HG02763 (cell line): Measurements from ENCODE around the gene KRTAP10-9.
"Not testable (repeated sequence)": the region's sequence is repeated elsewhere in the genome, so short reads cannot be mapped to it uniquely, and the experiment has no call there.

Experiments used
- ATAC-seq: cut with Tn5 transposase; IDR thresholded peaks from one replicate; pipeline ENCODE4 v1.9.1; 2021; ENCODE audit warnings: mild to moderate bottlenecking, moderate library complexity; ENCODE audit not compliant: unreplicated experiment

Gene KRTAP10-9

DNA sequence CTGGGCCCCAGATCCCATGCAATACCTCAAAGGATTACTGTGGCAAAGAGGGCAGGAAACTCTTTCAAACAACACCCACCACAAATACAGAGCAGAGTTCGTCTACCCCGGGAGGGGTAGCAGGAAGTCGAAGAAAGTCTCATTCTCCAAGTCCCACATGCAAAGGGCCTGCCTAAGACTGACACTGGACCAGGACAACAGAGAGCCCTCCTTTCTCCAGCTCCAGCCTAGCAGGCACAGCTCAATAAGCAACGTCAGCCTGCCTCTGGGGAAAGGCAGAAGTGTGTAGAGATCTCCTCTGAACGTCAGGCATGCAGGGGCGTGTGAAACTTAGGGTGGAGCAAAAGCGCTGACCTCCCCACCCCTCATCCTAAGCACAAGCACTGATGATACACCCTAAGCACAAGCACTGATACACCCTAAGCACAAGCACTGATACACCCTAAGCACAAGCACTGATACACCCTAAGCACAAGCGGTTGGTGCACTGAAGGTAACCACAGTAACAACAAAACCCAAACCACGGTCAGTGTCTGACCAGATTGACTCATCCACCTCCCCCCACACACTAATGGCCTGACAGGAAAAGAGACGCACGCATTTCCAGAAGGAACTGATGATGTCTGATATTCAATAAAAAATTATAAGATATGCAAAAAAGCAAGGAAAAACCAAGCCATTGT, 32.2 kb downstream of the KRTAP10-9 start:
- no peak for ATAC-seq

DNA sequence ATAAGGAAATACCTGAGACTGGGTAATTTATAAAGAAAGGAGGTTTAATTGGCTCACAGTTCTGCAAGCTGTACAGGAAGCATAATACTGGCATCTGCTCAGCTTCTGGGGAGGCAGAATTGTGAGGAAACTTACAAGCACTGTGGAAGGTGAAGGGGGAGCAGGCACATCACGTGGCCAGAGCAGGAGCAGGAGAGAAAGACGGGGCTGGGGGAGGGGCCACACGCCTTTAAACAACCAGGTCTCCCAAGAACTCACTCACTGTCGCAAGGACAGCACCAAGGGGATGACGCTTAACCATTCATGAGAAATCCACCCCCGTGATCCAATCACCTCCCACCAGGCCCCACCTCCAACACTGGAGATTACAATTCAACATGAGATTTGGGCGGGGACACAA, 34.7 kb downstream of the KRTAP10-9 start:
- not testable (repeated sequence) for ATAC-seq

GRCh38 chr21:44664691-44665090, 37.8 kb downstream of the KRTAP10-9 start:
- ATAC-seq: no peak

- ATAC-seq: no peak
These were observed 39.8 kb downstream of the KRTAP10-9 start, which contains the start of gene KRTAP12-2 for GRCh38 chr21:44666401-44667320. TSS of gene KRTAP12-2 (minus strand) at chr21:44666927. CDS start at chr21:44666886, 41 bp downstream.

DNA sequence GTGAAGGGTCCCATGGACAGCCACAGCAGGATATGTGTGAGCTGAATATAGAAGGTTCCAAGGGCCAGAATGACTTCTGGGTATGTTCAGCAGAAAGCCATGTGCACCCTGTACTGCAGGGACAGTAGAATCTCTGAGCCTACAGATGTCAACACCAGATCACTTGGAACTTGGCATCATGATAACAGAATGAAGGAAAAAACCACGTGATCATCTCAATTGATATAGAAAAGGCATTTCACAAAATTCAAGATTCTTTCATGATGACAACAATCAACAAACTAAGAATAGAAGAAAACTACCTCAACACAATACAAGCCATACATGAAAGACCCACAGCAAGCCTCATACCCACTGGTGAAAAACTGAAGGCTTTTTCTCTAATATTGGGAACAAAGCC, 40.7 kb downstream of the KRTAP10-9 start:
- ATAC-seq: no peak

DNA sequence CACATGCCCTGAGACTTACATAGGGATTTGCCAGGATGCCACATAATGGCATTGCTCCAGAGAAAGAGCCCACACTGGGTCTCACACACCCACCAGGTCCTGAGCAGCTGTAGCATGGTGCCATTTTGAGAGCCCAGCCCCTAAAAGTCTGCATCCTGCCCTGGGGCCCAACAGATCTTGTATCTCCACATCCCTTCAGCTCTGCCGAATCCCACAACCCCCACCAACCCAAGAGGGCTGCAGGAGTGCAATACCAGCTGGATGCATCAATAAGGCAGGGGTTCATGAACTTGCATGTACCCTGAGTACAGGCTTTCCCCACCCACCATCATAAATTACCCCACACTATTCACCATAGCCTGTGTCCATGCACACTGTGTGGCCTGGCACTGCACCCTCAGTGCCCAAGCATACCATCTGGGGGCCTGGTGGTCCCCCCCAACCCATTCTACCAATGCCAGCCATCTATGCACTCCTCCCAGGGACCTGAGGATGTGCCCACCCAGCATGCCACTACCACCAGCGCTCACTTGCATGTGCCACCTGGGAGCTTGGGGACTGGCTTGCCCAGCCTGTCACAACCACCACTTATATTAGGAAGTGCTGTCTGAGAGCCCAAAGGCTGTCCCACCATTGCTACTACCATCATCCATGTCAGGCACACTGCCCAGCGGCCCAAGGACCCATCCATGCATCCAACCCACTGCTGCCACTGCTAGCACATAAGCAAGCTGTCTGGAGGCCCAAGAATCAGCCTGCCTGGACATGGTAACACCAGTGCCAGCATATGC, 43.9 kb downstream of the KRTAP10-9 start:
- no peak for ATAC-seq

GRCh38 chr21:44671911-44672310, 45.0 kb downstream of the KRTAP10-9 start:
- no peak for ATAC-seq

GRCh38 chr21:44677881-44678280, 51.0 kb downstream of the KRTAP10-9 start:
- no peak for ATAC-seq
